NCI-H146 (cell line): ENCODE measurements around the gene PAAF1.

ENCODE experiments used
- DNase-seq: peaks from one replicate; lab custom pipeline; 2025; lab: John Stamatoyannopoulos, UW

The PAAF1 gene

DNA sequence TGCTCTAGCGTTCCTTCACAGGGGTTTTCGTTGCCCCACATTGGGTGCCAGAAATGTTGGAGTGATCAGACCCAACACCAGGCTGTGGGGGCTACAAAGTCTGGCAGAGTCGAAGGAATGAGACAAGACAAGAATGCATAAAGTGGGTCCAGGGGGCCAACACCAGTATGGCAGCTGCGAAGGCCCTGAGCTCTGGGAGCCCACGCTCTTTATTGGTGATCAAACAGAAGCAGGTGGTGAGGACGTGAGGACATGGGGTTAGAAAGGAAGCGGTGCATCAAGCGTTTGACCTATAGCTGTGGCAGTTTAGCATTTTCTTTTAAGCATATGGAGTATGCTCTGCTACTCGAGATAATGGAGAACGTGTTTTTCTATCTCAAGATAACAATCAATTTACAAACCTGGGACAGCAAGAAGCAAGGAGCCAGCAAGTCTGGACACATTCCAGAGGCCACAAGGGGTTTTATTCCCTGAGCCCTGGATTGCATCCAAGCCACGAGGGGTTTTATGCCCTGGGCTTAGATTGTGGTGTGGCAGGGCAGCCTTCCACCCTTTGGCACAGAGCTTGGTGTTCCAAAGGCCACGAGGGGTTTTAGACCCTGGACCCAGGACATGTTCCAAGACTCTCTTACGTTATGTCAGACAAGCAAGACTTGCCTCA lies 70.1 kb downstream of the PAAF1 start:
- no peak for DNase-seq

DNA sequence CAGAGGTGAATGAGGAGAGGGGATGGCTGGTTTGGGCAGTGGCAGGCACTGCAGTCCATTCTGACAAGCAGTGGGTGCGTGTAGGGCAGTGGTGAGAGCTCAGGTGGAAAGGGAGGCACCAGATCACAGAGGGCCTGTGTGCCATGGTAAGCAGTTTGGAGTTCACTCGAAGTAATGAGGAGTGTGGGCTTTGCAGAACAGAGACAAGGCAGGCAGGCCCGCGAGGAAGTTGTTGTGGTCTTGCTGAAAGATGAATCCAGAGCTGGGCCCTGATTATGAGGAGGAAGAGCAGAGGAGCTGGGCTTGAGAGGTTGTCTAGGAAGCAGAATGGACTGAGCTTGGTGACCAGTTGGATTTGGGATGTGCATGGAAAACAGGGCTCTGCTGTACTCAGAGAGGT lies 72.4 kb downstream of the PAAF1 start:
- DNase-seq: no peak

DNA sequence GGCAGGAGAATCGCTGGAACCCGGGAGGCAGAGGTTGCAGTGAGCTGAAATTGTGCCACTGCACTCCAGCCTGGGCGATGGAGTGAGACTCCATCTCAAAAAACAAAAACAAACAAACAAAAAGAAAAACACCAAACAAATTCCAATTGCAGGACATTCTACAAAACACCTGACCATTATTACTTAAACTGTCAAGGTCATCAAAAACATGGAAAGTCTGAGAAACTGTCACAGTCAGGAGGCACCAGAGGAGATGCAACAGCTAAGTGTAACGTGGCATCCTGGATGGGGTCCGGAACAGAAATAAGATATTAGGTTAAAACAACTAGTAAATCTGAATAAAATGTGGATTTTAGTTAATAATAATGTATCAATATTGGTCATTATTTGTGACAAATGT lies 73.1 kb downstream of the PAAF1 start:
- DNase-seq: no peak

DNA sequence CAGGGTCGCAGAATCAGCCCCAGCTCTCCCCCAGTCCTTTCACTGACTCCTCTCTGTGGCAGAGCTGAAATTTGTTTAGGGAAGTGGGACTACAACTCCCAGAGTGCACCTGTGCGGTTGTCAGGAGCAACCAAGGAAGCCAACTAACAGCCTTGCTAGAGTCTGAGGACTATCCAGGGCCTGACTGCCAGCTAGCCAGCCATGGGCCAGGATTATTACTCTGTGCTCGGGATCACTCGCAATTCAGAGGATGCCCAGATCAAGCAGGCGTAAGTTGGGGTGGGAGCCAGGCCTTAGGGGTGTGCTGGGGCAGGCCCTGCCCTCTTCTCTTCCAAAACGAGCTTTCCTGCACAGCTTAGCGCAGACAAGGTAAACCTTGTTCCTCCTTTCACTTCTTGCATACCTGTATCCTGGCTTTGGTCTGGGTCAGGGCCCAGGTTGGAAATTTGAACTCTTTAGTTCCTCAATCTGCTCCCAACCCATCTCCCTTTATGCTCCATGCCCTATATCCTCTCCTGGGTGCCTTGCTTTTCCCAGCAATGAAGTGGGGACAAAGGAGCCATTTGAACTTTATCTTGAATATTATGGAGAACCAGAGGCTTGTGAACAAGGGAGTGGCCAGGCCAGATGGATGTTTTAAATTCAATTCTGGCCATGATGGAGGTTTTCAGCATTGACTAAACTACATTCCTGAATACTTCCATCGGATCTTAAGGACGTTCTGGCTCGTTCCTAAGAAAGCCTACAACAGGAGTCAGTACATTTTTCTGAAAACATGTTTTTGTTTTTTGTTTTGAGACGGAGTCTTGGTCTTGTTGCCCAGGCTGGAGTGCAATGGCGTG lies 74.3 kb downstream of the PAAF1 start, which contains the start of gene DNAJB13:
Gene DNAJB13, plus strand, starts transcription at position 158 of the 842 bp plus-strand sequence. Its CDS starts 44 bp downstream, at position 202.
- DNase-seq: peak; percentile 28

DNA sequence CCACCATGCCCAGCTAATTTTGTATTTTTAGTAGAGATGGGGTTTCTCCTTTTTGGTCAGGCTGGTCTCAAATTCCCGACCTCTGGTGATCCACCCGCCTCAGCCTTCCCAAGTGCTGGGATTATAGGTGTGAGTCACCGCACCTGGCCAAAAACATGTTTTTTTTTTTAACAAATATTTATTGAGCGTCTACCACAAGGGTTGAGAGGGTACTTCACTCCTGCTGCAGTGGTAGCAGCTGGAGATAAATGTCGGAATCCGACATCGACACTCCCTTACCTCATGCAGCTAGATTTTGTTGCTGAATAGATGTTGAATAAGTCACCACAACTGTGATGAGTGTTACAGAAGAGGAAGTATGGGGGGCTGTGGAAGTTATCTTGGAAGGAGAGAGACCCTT lies 75.0 kb downstream of the PAAF1 start:
- no peak for DNase-seq

DNA sequence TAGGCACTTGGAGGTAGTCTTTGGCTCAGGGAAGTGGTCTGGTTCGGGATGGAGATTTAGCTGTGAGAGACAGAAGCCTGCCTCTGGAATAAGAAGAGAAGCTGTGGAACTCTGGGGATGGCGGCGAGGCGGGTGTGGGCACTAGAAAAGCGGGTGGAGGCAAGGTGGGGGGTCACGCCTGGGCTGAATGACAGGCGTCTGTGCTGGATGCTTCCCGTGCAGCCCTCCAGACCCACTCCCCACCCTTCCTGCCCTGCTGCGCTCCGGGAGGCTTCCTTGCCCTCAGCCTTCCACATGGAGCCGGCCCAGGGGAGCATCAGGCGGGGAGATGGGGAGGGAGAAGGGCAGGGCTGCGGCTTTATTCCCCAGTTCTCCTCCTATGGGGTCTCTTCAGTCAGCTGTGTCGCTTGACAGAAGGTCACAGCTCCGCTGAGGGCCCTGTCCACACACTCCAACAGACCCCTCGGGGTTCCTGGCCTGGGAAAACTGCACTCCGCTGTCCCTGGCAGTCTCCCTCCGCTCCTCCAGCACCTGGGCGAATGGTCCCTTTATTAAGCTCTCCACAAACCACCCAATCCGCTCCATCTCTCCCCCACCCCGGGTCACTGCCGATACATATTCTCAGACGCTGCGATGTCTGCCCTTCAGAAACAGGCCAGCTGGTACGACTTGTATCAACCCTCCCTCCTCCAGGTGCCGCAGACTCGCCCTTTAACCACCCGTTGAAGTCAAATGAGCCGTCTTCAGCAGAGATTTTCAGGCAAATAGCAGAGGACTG lies 80.3 kb downstream of the PAAF1 start:
- DNase-seq: no peak

DNA sequence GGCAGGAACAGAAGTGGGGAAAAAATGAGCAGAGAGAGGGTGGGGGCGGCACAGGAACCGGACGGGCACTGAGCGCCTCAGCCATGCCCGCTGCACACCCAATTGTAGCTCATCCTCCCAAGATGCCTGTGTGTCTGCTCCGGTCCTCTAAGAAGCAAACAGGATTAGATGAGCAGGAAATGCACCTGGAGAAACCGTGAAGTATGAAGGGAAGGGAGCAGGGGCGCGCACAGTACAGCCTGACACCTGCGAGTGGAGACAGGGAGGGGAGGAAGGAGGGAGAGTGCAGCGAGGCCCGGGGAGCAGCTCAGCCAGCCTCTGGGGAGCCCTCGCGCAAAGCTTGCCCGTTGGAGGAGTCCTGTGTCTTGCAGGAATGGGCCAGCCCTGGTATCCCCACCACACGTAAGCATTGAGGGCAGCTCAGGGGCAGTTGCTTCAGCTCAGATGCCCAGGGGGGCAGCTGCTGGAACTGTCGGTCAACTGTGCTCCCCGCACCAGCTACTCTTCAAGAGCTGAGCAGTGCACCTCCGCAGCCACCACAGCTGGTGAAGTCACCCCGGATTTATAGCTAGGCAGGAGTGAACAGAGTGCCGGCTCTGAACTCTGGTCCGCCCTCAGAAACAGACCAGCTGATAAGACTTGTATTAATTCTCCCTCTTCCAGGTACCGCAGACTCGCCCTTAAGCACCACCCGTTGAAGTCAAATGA lies 81.0 kb downstream of the PAAF1 start:
- DNase-seq: no peak

DNA sequence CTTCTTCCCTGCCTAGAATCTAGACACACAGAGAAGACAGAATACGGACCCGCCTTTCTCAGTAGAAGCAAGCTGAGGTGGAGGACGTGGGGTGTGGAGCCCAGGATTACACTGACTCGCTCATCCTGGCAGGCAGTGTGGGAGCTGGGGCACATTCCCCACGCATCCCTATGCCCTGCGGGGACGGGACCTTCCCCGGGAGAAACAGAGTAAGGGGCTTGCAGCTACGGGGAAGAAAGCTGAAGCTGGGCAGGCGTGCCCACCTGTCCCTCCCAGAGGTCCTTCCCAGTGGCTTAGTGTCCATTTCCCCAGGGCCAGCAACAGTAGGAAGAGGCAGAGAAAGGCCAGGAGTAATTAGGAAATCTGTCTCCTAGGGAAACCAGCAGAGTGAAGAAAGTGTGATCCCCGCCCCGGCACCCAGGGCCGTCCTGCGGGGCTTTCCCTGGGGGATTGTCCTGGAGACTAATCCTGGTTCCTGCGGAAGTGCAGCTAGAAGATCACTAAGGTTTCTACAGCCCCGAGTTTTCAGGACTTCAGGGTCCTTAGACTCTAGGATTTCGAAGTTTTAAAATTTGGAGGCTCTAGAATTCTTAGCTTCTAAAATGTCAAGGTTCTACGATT lies 81.8 kb downstream of the PAAF1 start:
- DNase-seq: no peak

DNA sequence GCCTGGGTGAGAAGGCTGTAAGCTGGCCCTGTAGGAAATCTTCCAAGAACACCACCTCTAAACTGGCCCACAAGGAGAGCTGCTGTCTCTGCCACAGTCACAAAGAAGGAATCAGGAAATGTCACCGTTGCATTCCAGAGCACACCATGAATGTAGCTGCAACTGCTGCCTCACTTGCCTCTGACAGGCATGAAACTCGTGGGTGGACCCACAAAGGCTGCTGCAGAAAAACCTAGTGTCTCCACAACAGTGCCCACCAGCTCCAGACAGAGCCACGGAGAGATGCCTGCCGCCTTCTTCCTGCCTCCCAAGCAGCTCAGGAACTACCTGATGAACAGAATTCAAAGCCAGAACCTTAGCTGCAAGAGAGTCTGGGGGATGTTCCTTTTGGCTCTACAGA lies 84.5 kb downstream of the PAAF1 start:
- DNase-seq: no peak

DNA sequence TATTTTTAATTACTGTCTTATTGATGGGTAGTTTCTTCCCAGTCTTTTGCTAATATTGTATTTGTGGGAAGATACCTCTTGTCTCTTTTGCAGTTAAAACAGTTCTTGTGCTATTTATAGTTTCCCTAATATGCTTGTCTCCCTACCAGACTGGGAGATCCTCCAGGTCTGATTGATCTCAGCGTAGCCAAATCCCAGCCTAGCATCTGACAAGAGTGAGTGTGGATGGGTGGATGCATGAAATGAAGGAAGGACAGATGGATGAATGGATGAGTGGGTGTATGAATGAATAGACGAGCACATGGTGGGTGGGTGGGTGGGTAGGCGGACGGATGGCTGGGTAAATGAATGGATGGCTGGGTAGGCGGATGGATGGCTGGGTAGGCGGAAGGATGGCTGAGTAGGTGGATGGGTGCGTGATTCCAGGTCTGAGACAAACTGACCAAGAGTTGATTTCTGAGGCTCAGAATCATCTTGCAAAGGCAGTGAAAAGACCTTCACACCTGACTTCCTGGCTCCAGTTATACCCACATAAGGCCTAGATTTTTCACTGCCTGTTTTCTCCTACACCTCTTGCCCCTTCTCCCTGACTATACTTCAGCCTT lies 85.4 kb downstream of the PAAF1 start:
- no peak for DNase-seq

DNA sequence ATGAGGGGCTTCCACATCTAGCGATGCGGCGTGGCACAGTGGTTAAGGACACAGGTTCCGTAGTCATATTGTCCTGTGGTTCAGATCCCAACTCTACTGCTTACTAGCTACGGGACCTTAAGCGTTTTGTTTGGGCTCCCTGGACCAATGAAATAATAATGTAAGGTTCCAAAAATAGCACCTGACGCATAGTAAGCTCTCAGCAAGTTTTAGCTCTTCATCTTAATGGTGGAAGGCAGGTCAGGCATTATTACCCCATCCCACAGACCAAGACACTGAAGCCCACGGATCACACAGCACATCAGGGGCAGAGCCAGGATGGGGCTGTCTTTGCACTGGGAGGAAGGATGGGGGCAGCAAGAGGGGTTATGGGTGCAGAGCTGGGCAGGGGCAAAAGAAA lies 87.1 kb downstream of the PAAF1 start:
- DNase-seq: no peak

DNA sequence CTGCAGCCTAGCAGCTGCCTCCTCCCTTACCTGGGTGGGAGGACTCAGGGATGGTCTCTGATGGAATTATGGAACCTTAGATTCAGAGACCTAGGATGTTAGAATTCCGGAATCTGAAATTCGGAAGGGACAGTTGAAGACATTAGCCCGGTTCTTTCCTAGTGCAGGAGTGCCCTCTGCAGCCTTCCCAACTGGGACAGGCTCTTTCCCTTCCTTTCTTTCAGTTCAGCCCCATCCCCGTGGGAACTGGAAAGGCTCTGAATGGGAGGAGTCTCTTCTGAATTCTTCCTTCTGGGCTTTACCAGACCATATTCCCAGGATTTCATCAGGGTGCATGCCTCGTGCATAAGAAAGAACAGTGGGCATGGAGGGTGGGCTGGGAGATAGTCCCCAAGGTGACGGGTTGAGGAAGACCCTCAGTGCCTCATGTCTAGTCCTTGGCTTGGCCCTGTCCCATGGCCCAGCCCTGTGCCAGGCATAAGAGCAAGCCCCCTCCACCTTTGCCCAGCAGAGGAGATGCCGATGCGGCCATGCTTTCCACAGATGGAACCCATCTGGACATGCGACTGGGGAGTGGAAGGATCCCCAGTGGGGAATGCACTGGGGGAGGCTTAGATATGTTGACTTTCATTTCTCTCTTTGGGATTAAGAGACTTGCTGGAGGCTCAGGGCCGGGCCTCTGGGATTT lies 88.4 kb downstream of the PAAF1 start:
- no peak for DNase-seq

DNA sequence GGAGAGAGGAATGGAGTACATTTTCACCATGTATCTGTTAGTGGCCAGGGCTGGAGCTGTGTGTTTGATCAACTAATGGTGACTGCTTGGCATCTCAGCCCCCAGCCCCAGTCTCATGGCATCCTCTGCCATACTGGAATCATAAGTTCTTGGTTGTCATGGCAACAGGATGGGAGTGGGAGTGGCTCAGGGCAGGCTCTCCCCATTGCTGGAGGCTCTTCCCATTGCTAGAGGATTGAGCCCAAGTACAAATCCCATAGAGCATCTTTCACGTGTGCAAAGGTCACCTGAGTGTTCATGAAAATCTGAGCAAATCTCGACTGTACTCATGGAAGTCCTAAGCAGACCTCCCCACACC lies 88.9 kb downstream of the PAAF1 start:
- DNase-seq: no peak

DNA sequence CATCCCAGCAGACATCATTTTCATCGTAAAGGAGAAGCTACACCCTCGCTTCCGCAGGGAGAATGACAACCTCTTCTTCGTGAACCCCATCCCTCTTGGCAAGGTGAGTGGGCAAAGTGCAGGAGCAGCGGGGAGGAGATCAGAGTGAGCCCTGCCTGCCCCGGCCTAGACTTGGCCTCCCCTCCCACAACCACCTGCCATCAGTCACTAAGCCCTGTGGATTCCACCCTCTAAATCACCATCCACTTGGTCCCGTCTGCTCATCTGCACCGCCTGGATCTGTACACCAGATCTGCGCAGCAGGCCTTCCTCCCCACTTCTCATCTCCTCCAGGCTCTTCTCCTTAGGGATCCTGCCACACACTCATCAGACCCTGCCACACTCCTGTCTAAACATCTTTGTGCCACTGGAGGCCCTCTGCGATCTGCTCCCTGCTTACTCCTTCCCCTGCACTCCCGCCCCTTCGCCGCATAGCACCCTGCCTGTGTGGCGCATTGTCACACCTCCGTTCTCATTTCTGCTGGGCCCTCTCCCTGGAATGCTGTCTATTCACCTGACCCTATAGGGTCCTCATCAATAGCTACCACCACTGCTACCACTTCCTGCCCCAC lies 91.7 kb downstream of the PAAF1 start:
- no peak for DNase-seq

DNA sequence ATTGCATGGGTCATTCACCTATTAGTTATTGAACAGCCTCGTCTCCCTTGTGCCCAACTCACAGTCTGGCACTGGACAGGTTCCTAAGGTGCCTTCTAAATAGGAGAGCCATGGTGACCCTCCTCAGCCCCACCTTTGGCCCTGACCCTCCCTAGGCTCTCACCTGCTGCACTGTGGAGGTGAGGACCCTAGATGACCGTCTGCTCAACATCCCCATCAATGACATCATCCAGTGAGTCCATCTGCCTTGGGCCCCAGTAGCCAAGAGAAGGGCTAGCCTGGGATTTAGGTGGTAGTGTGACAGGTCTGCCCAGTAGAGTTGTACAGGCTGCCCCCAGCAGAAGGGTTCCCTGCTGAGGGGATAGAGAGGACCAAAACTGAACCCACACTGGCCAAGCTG lies 92.3 kb downstream of the PAAF1 start:
- DNase-seq: no peak

DNA sequence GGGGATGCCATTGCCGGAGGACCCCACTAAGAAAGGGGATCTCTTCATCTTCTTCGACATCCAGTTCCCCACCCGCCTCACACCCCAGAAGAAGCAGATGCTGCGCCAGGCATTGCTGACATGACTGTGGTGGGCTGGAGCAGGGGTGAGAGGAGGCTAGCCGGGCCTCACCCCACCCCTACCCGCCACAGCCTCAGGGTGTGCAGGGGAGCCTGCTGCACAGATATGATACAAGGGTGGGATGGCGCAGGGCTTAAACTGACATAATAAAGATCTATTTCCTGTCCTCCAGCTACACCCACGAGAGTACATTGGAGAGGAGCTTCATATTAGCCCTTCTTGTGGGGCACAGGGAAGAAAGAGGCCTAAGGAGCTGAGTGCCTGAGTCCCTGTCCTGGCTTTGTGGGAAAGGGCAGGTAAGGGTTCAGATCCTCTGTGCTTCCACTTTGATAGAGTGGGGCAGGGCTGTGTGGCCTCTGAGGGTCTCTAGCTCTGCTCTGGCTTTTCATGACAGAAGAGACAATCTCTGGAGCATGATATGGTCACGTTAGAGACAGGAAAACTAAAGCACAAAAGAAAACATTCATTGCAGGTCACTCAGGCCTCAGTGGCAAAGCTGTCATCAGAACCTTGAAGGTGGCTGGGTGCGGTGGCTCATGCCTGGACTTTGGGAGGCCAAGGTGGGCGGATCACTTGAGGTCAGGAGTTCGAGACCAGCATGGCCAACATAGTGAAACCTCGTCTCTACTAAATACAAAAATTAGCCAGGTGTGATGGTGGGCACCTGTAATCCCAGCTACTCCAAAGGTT lies 93.4 kb downstream of the PAAF1 start:
- no peak for DNase-seq

DNA sequence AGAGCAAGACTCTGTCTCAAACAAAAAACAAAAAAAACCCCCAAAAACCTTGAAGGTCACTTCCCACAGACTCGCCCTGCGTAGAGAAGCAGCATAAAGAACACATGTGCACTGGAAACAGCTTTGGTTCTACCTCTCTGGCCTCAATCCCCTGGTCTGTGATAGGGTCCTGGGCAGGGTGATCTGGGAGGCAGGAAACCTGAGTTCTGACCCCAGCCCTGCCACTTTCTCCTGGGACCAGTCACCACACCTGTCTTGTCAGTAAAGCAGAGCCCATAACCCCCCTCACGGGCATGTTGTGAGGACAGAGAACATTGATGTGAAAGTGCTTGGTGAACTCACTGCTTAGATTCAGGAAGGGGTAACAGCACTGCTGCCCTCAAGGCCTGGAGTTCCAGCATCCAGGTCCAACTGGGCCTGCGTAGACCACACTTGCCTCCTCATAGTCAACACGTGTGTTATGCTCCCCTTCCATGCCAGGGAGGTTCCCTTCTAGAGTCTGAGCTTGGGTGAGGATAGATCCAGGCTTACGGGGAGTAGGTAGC lies 94.4 kb downstream of the PAAF1 start:
- DNase-seq: no peak

DNA sequence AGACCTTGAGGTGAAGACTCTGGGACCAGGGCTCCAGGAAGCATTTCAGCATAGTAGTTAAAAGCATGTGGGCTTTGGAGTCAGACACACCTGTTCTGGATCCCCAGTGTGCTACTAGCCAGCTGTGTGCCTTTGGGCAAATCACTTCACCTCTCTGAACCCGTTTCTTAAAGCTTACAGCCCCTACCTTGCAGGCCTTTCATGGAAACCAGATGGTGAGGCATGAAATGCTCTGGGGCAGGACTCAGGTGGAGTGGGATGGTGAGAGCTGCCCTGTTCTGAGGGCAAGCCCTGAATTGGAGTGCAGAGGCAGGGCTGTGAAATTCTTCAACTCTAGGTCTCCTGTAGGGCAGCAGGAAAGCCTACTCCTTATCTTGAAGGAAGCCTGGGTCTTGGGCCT lies 95.4 kb downstream of the PAAF1 start:
- no peak for DNase-seq
